OCI-M2 (cell line): ENCODE data around the gene MRPS30.
"Not testable (repeated sequence)": the region's sequence is repeated elsewhere in the genome, so short reads cannot be mapped to it uniquely, and the experiment has no call there.

Experiments
- DNase-seq: peaks from one replicate; lab custom pipeline; 2025; ENCODE audit not compliant: unreplicated experiment; lab: John Stamatoyannopoulos, UW

The MRPS30 gene

GRCh38 chr5:44814761-44815160 is 6.0 kb downstream of the MRPS30 start:
- no peak for DNase-seq

- no peak for DNase-seq
These were observed 12.4 kb downstream of the MRPS30 start for GRCh38 chr5:44821164-44821563.

GRCh38 chr5:44824662-44825061 is 15.9 kb downstream of the MRPS30 start:
- DNase-seq = not testable (repeated sequence)

DNA sequence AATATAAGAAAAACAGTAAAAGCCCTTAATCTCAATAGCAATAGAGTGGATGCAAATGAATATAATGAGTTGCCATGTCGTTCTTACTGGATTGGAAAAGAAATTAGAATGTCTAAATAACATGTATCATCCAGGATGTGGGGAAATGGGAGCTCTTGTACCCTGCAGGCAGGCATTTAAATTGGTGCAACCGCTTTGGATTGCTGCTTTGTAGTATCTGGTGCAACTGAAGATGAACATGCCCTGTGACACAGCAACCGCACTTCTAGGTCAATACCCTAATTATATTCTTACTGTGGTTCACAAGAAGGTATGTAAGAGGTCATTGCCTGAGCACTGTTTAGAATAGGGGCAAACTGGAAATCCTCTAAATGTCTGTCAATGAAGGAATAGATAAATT is 18.9 kb downstream of the MRPS30 start:
- no peak for DNase-seq

DNA sequence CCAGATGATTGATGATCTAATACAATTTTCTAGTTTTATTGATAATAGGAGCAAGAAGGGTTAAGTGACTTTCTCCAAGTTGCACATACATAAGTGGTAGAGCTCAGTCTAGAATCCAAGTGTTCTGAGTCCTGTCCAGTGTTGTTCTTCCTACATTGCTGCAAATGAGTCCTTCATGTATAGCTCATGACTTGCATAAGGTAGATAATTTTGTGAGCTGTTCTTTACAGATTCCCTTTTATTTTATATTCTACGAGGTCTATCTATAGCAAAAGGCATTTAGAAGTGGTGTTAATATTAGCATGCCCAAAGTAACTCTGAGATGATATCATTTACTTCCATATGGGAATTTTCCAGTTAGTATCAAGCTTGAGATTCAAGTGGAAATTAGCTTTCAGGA is 20.0 kb downstream of the MRPS30 start:
- DNase-seq = no peak

- DNase-seq = no peak
These were observed 22.2 kb downstream of the MRPS30 start for GRCh38 chr5:44830951-44831350.

DNA sequence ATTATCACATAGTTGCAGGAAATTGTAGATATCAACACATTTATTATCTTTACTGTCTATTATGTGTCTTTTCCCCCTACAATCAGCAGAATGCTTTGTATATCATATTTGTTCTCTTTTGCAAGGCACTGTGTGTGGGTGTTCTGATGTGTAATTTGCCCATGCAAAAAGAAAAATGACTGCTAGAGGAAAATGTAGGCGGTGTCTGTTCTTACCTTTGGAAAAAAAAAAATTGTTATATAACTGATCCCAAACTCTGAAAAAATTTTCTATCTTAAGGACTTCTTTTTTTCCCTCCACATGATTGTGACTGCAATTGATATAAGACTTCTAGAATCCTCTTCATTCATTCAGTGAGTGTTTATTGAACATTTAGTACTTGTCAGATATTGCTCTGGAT is 24.5 kb downstream of the MRPS30 start:
- DNase-seq = no peak

DNA sequence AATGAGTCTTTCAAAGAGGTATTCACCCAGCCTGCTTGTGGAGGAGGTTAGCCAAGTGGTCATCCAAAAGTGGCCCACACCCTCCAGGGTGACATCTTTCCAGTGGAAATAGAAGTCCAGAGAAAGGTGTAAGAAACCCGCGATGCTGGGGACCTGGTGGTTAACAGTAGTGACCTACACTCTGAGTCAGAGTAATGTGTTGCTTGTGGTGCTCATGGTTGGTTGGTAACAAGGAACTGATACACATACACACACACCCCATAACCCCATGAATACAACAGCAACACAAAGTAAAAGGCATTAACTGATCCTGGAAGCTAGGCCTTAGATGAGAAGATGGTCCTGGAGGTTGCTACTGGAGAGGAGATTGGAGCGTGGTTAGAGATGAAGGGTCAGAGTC is 26.9 kb downstream of the MRPS30 start:
- DNase-seq = no peak

DNA sequence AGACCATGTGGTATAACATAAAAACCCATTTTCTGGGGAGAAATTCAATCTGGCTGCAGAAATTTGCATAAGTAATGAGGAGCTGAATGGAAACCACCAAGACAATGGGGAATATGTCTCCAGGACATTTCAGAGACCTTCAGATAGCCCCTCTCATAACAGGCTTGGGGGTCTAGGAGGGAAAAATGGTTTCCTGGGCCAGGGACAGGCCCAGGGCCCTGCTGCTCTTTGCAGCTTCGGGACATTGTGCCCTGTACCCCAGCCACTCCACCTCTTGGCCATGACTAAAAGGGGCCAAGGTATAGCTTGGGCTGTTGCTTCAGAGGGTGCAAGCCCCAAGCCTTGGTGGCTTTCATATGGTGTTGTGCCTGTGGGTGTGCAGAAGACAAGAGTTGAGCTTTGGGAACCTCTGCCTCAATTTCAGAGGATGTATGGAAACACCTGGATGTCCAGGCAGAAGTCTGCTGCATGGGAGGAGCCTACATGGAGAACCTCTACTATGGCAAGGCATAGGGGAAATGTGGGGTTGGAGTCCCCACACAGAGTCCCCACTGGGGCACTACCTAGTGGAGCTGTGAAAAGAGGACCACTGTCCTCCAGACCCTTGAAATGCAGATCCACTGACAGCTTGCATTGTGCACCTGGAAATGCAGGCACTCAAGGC is 30.4 kb downstream of the MRPS30 start:
- DNase-seq = no peak

GRCh38 chr5:44842496-44843282 is 33.9 kb downstream of the MRPS30 start:
- DNase-seq = no peak

DNA sequence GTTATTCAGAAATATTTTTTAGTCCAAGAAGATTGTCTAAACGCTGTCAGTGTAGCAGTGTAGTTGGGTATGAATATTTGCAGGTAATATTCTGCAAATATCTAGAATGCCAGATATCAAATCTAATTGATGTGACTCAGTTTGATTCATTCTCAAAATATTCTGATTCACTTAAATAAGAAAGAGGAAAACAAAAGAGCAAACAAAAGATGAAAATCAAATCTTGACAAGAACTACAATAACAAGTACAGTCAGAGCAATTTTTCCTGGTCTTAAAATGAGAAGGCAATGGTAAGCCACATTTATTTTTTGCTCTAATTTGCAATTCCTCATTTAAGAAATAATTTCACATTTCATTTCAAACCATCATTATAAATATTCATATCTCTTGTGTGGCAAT is 36.0 kb downstream of the MRPS30 start:
- no peak for DNase-seq

- DNase-seq = no peak
These were observed 37.0 kb downstream of the MRPS30 start for GRCh38 chr5:44845777-44846176.

DNA sequence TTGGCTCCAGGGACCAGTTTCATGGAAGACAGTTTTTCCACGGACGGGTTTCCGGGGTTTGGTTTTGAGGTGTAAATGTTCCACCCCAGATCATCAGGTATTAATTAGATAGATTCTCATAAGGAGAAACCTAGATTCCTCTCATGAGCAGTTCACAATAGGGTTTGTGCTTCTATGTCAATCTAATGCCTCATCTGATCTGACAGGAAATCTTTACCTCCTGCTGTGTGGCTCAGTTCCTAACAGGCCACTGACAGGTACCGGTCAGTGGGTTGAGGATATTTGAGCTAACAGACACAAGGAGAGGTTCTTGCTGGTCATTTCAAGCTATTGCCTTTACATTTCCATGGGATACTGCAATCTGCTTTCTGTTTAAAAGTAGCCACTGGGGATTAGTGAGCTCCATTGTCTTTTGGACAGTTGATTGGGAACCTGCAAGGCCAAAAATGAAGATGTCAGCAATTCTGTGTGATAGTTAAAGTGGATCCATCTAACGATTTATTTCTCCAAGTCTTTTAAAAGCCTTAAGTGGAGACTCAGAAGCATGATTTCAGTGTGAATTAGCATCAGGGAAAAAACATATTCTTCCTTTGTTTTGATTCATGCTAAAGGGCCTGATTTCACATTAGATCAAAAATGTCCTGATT is 38.6 kb downstream of the MRPS30 start:
- DNase-seq = no peak

GRCh38 chr5:44860267-44860666 is 51.5 kb downstream of the MRPS30 start:
- no peak for DNase-seq

DNA sequence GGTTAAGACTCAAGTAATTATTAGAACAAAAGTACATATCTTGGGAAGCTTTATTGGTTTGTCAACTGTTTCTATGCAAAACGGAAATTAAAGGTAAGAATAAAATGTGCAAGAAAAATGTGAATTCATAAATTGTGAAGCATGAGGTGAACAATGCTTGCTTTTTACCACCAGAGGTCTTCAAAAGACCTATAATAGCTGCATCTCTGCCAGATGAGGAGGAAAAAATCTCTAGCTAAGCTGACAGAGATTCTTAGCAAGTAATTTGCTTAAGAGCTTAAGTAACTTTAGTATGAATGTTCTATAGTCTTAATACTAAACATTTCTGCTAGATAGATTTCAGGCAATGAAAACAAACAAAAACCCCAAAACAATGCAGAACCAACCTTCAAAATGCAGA is 54.1 kb downstream of the MRPS30 start:
- DNase-seq = no peak
